Pancreas (tissue), 10 donors: ENCODE data around the gene MYBPHL. TPM values are rescaled to one million over a fixed set of nuclear protein-coding genes. Genes with fewer than 3 reads are reported as not detected.
"Not testable (repeated sequence)": the region's sequence is repeated elsewhere in the genome, so short reads cannot be mapped to it uniquely, and the experiment has no call there.

Experiments used
- ATAC-seq, 4 donors: fragments of 200-7000 bp; cut with Tn5 transposase; one replicate each; pipeline versions ENCODE4 v1.8.0 to v1.9.1; 2020; ENCODE audit warnings: mild to moderate bottlenecking in 4 of 4, moderate library complexity in 4 of 4
- DNase-seq, 6 donors: peaks; one replicate each; pipeline ENCODE4 v3.0.0-alpha.2; 2020
- FAIRE-seq: peaks from 2 replicates; lab custom pipeline; 2012; peaks lifted over from hg19 to GRCh38; lab: Jason Lieb, UNC
- H3K27ac ChIP-seq, 4 donors: fragments of 200-600 bp; sonication (generic); 1 replicate in 3 of 4; 2 replicates in 1 of 4; pipeline versions ENCODE4 v1.5.0 to v1.8.0; 2020
- H3K27me3 ChIP-seq, 4 donors: fragments of 200-600 bp; one replicate each; pipeline ENCODE4 v1.8.0; 2021
- H3K36me3 ChIP-seq, 3 donors: fragments of 200-600 bp; sonication (generic) in 1 of 3; one replicate each; pipeline versions ENCODE4 v1.5.0 to v1.8.0; 2020 to 2021
- H3K4me1 ChIP-seq, 3 donors: fragments of 200-600 bp; one replicate each; pipeline ENCODE4 v1.8.0; 2021
- H3K4me3 ChIP-seq, 4 donors: fragments of 200-600 bp; sonication (generic) in 2 of 4; one replicate each; pipeline versions ENCODE4 v1.5.0 to v1.8.0; 2020 to 2021
- H3K9me3 ChIP-seq, 4 donors: fragments of 200-600 bp; one replicate each; pipeline ENCODE4 v1.8.0; 2021
- CTCF ChIP-seq, 4 donors: fragments of 200-600 bp; sonication (generic) in 3 of 4; IDR thresholded peaks; one replicate each; pipeline versions ENCODE4 v1.5.0 to v1.8.0; 2021; ENCODE audit warnings: antibody characterized with exemption in 4 of 4
- WGBS, 2 donors: extraction: QIAGEN DNeasy Blood & Tissue Kit; methylation state at CpG; one replicate each; pipeline ENCODE4 v1.1.7; 2013; 5-methylcytosine and 5-hydroxymethylcytosine counted together
- intact Hi-C, 3 donors: fragments of 100-400 bp; cut with DNase I; formaldehyde crosslinking; loops; one replicate each; pipeline versions ENCODE4 v1.11.1 to v1.14.2; 2022
- polyA plus RNA-seq, 2 donors: library from polyadenylated mRNA; stranded (reverse); fragments of 200-250 nt; gene quantifications; one replicate each; pipeline ENCODE4 v1.2.3, GENCODE V29; 2013
- total RNA-seq, 6 donors: library from RNA; stranded (reverse); fragmentation: NEBNext Ultra II Directional in 4 of 6; extraction: Animal tissue kit (Norgen Biotek cat#: 25700) in 4 of 6; gene quantifications; one replicate each; pipeline versions ENCODE4 v1.2.1 to v1.2.4, GENCODE V29; 2021 to 2023
- donor health status: healthy with polysubstance abuse.
- donor health status: DM: no; HTN: no; CAD: no; lungs with moderate emphysema.
- donor health status: DM: no; HTN: no; CAD: no.
- donor health status: control.
- donor health status: control.
- donor health status: Bipolar disorder and iron deficiency.
- donor health status: DM: yes; HTN: yes; CAD: no.
- donor health status: DM: no; HTN: no; CAD: no.
- donor health status: DM: no; HTN: no; CAD: no.
- donor health status: DM: yes; HTN: yes; CAD: no.

MYBPHL gene
- total and polyA plus RNA-seq, 8 donors: 0.26 to 1.1 (median 0.27) TPM; not detected in 4

- Histone ChIP-seq H3K4me1 (no peaks in the 10 kb centered on the region), H3K27me3 (no peaks in the 10 kb centered on the region), H3K4me3 (no peak overlapping the region), H3K36me3 (no peaks in the 10 kb centered on the region), H3K9me3 (no peaks in the 10 kb centered on the region), H3K27ac (no peak overlapping the region)
- TF ChIP-seq CTCF (IDR thresholded peaks at IDR 0.05): no peak
- no peak for FAIRE-seq
- intact Hi-C loops: no loop called here
- no peak for DNase-seq
- WGBS, 2 donors: 62 to 64% methylated on average over 6 of the region's 6 CpGs
- peak in 1 of 4 donors; percentile 63 for ATAC-seq
Observed at GRCh38 chr1:109290998-109291397, 15.8 kb downstream of the MYBPHL start.

- no peaks in the 10 kb centered on the region for H3K36me3 ChIP-seq
- H3K9me3 ChIP-seq: no peaks in the 10 kb centered on the region
- no peaks in the 10 kb centered on the region for H3K4me1 ChIP-seq
- DNase-seq (no peak), ATAC-seq (no peak), FAIRE-seq (no peak)
- no peak for TF ChIP-seq CTCF (IDR thresholded peaks at IDR 0.05)
- 86 to 90% methylated on average over 1 of the region's 1 CpG for WGBS, 2 donors
- no peak overlapping the region for H3K4me3 ChIP-seq
- no peaks in the 10 kb centered on the region for H3K27me3 ChIP-seq
- no peak overlapping the region for H3K27ac ChIP-seq
- intact Hi-C loops: no loop called here
Observed at GRCh38 chr1:109290137-109290536, 16.7 kb downstream of the MYBPHL start.

GRCh38 chr1:109286762-109287161, 20.0 kb downstream of the MYBPHL start:
- H3K27ac ChIP-seq, H3K4me3 ChIP-seq, H3K36me3 ChIP-seq, H3K27me3 ChIP-seq, H3K9me3 ChIP-seq, H3K4me1 ChIP-seq, intact Hi-C loops, ATAC-seq, FAIRE-seq, DNase-seq: not testable (repeated sequence)
- 79 to 93% methylated on average over 5 of the region's 5 CpGs for WGBS, 2 donors

GRCh38 chr1:109283748-109284600, 22.8 kb downstream of the MYBPHL start:
- intact Hi-C loops: no loop called here

More at GRCh38 chr1:109283748-109284600, 22.8 kb downstream of the MYBPHL start:
- Histone ChIP-seq H3K27me3 (no peaks in the 10 kb centered on the region), H3K9me3 (no peaks in the 10 kb centered on the region), H3K27ac (peak overlapping the region; percentile 61 to 91 (median 74)), H3K36me3 (no peaks in the 10 kb centered on the region), H3K4me3 (peak overlapping the region; percentile 33 to 70 (median 48)), H3K4me1 (peaks cover 0 to 5% (median 0%) of the 10 kb centered on the region in 3 donors)
- ATAC-seq (peak in 3 of 4 donors; percentile 8 to 31 (median 25)), FAIRE-seq (no peak), DNase-seq (no peak)
- WGBS, 2 donors: 38 to 39% methylated on average over 17 of the region's 17 CpGs
- no peak for TF ChIP-seq CTCF (IDR thresholded peaks at IDR 0.05)
